RWPE1 (cell line): Measurements from ENCODE around the gene RESP18.

Experiments used
- CTCF ChIA-PET: fragments of 350-600 bp; sonication (Branson Sonifier 250); formaldehyde crosslinking; extraction: SDS; loops from one replicate; lab custom pipeline; 2021; lab: Yijun Ruan, JAX
- POLR2A ChIA-PET: fragments of 400-600 bp; formaldehyde crosslinking; extraction: SDS; loops from one replicate; lab custom pipeline; 2020; ENCODE audit warnings: antibody characterized with exemption; ENCODE audit not compliant: low non-redundant PET; lab: Yijun Ruan, JAX
- DNase-seq: peaks from one replicate; pipeline ENCODE4 v3.0.0; 2012; ENCODE audit warnings: low spot score
- H3K27ac ChIP-seq: fragments of 450-650 bp; 2 replicates; pipeline ENCODE4 v1.5.1; 2017
- CTCF ChIP-seq: fragments of 450-650 bp; conservative IDR thresholded peaks from 2 replicates; pipeline ENCODE4 v1.5.1; 2017; ENCODE audit warnings: low read depth, mild to moderate bottlenecking

RESP18 gene

GRCh38 chr2:219352448-219353023 is 20.0 kb upstream of the RESP18 start:
- POLR2A ChIA-PET, result no interaction called here
- CTCF ChIA-PET, result interaction anchor here (0.6 kb wide), 1 partner anchor 17 kb away, joined by 5 read pairs; no protein-coding TSS in a partner anchor

GRCh38 chr2:219350710-219351221 is 18.2 kb upstream of the RESP18 start:
- DNase-seq, result no peak
- no peak for TF ChIP-seq CTCF
- H3K27ac ChIP-seq, result no peak overlapping the region
- ChIA-PET POLR2A (no interaction called here), CTCF (no interaction called here)

More at GRCh38 chr2:219352448-219353023, 20.0 kb upstream of the RESP18 start:
- no peak overlapping the region for H3K27ac ChIP-seq
- DNase-seq, result peak; percentile 55
- TF ChIP-seq CTCF, result peak; percentile 63

- ChIA-PET CTCF (interaction anchor here (1.0 kb wide), 1 partner anchor 55 kb away, joined by 4 read pairs; no protein-coding TSS in a partner anchor), POLR2A (no interaction called here)
- DNase-seq, result no peak
- no peak overlapping the region for H3K27ac ChIP-seq
- TF ChIP-seq CTCF, result no peak
Measured at GRCh38 chr2:219350215-219350614, 17.7 kb upstream of the RESP18 start.

- no peak for DNase-seq
- POLR2A ChIA-PET, result no interaction called here
- CTCF ChIA-PET, result interaction anchor here (0.5 to 0.7 kb wide), 2 partner anchors 21 to 68 kb away, joined by 3 to 4 read pairs; no protein-coding TSS in a partner anchor
Measured at GRCh38 chr2:219344751-219345430, 12.3 kb upstream of the RESP18 start.

GRCh38 chr2:219335373-219335786 is 2.8 kb upstream of the RESP18 start:
- ChIA-PET POLR2A (interaction anchor here (0.5 kb wide), 1 partner anchor 26 kb away, joined by 3 read pairs; the partner anchor contains the start of gene PTPRN), CTCF (interaction anchor here (0.6 kb wide), 2 partner anchors 21 to 37 kb away, joined by 3 read pairs; no protein-coding TSS in a partner anchor)
- DNase-seq, result no peak
- no peak for TF ChIP-seq CTCF
- H3K27ac ChIP-seq, result no peak overlapping the region

More at GRCh38 chr2:219344751-219345430, 12.3 kb upstream of the RESP18 start:
- no peak for TF ChIP-seq CTCF
- no peak overlapping the region for H3K27ac ChIP-seq

- no peak for DNase-seq
- ChIA-PET CTCF (no interaction called here), POLR2A (no interaction called here)
- H3K27ac ChIP-seq, result no peak overlapping the region
- no peak for TF ChIP-seq CTCF
Measured at GRCh38 chr2:219334076-219334475, 1.5 kb upstream of the RESP18 start.
